Endothelial cell of umbilical vein (primary cell): ENCODE measurements around the gene POU4F3. TPM values are rescaled to one million over a fixed set of nuclear protein-coding genes. Genes with fewer than 3 reads are reported as not detected.

Source experiments
- BruUV-seq: library from RNA; stranded (reverse); fragments of 400-500 nt; replicated peaks from 2 replicates; lab custom pipeline; 2021; lab: Mats Ljungman, UMichigan
- CTCF ChIA-PET: fragments of 300-600, 350-600 bp; sonication (Branson Sonifier 250); formaldehyde crosslinking; loops from one replicate; lab custom pipeline; 2021; ENCODE audit warnings: antibody characterized with exemption, inconsistent platforms; lab: Charles Lee
- POLR2A ChIA-PET: fragments of 300-600, 350-600 bp; sonication (Branson Sonifier 250); formaldehyde crosslinking; loops from one replicate; lab custom pipeline; 2021; ENCODE audit warnings: antibody characterized with exemption, inconsistent platforms; lab: Charles Lee
- DNase-seq: peaks from one replicate; pipeline ENCODE4 v3.0.0-alpha.2; 2011; ENCODE audit warnings: low read depth, low spot score
- FAIRE-seq: peaks from 2 replicates; lab custom pipeline; 2011; peaks lifted over from hg19 to GRCh38; lab: Jason Lieb, UNC
- H2AFZ ChIP-seq: 2 replicates; pipeline ENCODE4 v1.6.0; 2012; ENCODE audit warnings: low read depth, low read length, control low read depth, inconsistent platforms
- H3K27ac ChIP-seq: 2 replicates; pipeline ENCODE4 v1.5.1; 2011; ENCODE audit warnings: low read depth, mild to moderate bottlenecking, control low read depth, low read length, moderate library complexity; ENCODE audit not compliant: insufficient read depth
- H3K27me3 ChIP-seq, 2 experiments: 2 replicates each; pipeline versions ENCODE4 v1.6.0 to v1.6.1; 2011; ENCODE audit warnings: low read length in 2 of 2, mixed read lengths in 1 of 2; ENCODE audit not compliant: control insufficient read depth in 2 of 2, insufficient read depth in 2 of 2
- H3K36me3 ChIP-seq, 2 experiments: 2 replicates in 1 of 2; 3 replicates in 1 of 2; pipeline ENCODE4 v1.5.1; 2011; ENCODE audit warnings: low read length in 2 of 2, mild to moderate bottlenecking in 1 of 2, moderate library complexity in 1 of 2; ENCODE audit not compliant: control insufficient read depth in 2 of 2, insufficient read depth in 2 of 2; ENCODE audit errors: extremely low read depth in 1 of 2
- H3K4me1 ChIP-seq: 3 replicates; pipeline ENCODE4 v1.5.1; 2011; ENCODE audit warnings: mild to moderate bottlenecking, low read length; ENCODE audit not compliant: control insufficient read depth, insufficient read depth; ENCODE audit errors: extremely low read depth
- H3K4me2 ChIP-seq: 2 replicates; pipeline ENCODE4 v1.6.1; 2011; ENCODE audit warnings: low read length, control low read depth, mixed read lengths; ENCODE audit not compliant: insufficient read depth
- H3K4me3 ChIP-seq, 3 experiments: fragments of 200-600 bp in 1 of 3; sonication (generic), shearing (Covaris generic) in 1 of 3; replicated peaks in 1 of 3; 2 replicates each; pipeline ENCODE4 v1.5.1; 2011 to 2016; ENCODE audit warnings: control low read depth in 3 of 3, low read length in 3 of 3, mild to moderate bottlenecking in 2 of 3, inconsistent platforms in 1 of 3, low read depth in 1 of 3, moderate library complexity in 1 of 3; ENCODE audit not compliant: insufficient read depth in 1 of 3
- H3K79me2 ChIP-seq: 2 replicates; pipeline ENCODE4 v1.6.0; 2012; ENCODE audit warnings: low read length, inconsistent platforms; ENCODE audit not compliant: control insufficient read depth, insufficient read depth
- H3K9ac ChIP-seq: replicated peaks from 2 replicates; pipeline ENCODE3; 2011; ENCODE audit warnings: low read length, control low read depth; ENCODE audit not compliant: insufficient read depth; ENCODE audit errors: extremely low read depth
- H3K9me1 ChIP-seq: replicated peaks from 3 replicates; pipeline ENCODE4 v1.6.0; 2011; ENCODE audit warnings: mild to moderate bottlenecking, low read length; ENCODE audit not compliant: control insufficient read depth, insufficient read depth; ENCODE audit errors: extremely low read depth
- H3K9me3 ChIP-seq: replicated peaks from 2 replicates; pipeline ENCODE4 v1.5.1; 2012; ENCODE audit warnings: low read length, inconsistent platforms; ENCODE audit not compliant: control insufficient read depth, insufficient read depth
- H4K20me1 ChIP-seq: replicated peaks from 2 replicates; pipeline ENCODE3; 2011; ENCODE audit warnings: mild to moderate bottlenecking, low read length; ENCODE audit not compliant: control insufficient read depth, insufficient read depth; ENCODE audit errors: extremely low read depth
- EZH2 ChIP-seq: IDR thresholded peaks from 2 replicates; pipeline ENCODE4 v1.6.1; 2012; ENCODE audit warnings: borderline replicate concordance, low read depth, mild to moderate bottlenecking, moderate library complexity, low read length, inconsistent platforms; ENCODE audit not compliant: severe bottlenecking
- FOS ChIP-seq: IDR thresholded peaks from 2 replicates; pipeline ENCODE4 v1.6.1; 2011; ENCODE audit warnings: mild to moderate bottlenecking, low read length, moderate library complexity, borderline replicate concordance; ENCODE audit not compliant: insufficient read depth
- GATA2 ChIP-seq: IDR thresholded peaks from 2 replicates; pipeline ENCODE4 v1.7.0; 2011; ENCODE audit warnings: low read depth, mild to moderate bottlenecking, moderate library complexity, mixed read lengths, low read length; ENCODE audit not compliant: insufficient read length, insufficient read depth
- JUN ChIP-seq: IDR thresholded peaks from 2 replicates; pipeline ENCODE4 v1.6.1; 2011; ENCODE audit warnings: borderline replicate concordance, low read depth; ENCODE audit not compliant: insufficient read length, insufficient read depth
- MYC ChIP-seq: IDR thresholded peaks from one replicate; pipeline ENCODE4 v1.6.1; 2011; ENCODE audit warnings: mild to moderate bottlenecking, low read depth, low read length
- POLR2A ChIP-seq: IDR thresholded peaks from 2 replicates; pipeline ENCODE4 v1.6.1; 2012; ENCODE audit warnings: low read depth, mild to moderate bottlenecking, control low read depth, low read length
- POLR2AphosphoS5 ChIP-seq: IDR thresholded peaks from 2 replicates; pipeline ENCODE4 v1.6.1; 2012; ENCODE audit warnings: low read depth, mild to moderate bottlenecking, control low read depth, low read length, moderate library complexity; ENCODE audit not compliant: insufficient read depth
- dilution Hi-C: fragments of 300-500 bp; cut with MboI; formaldehyde crosslinking; loops from one replicate; pipeline ENCODE4 v1.15.0; 2019; ENCODE audit warnings: low sequenced_read_pairs; ENCODE audit not compliant: extremely low pct_ligation_motif_present
- intact Hi-C: fragments of 100-400 bp; cut with micrococcal nuclease; formaldehyde crosslinking; loops from one replicate; pipeline ENCODE4 v1.10.0; 2022
- polyA plus RNA-seq, 4 experiments: library from polyadenylated mRNA; depleted of rRNA in 3 of 4; stranded (reverse) in 3 of 4; unstranded in 1 of 4; fragments of >200 nt; gene quantifications; 2 replicates each; pipeline versions ENCODE4 v1.2.1 to v1.2.3, GENCODE V29; 2011 to 2012; ENCODE audit warnings: missing spikeins in 1 of 4
- total RNA-seq: library from RNA; stranded (reverse); gene quantifications from 2 replicates; pipeline ENCODE4 v1.2.3, GENCODE V29; 2021
- TF ChIP-seq, protein P1 (sequence below), 2 donors: IDR thresholded peaks; 1 replicate in 1 of 2; 2 replicates in 1 of 2; pipeline ENCODE4 v1.5.1; 2011; ENCODE audit warnings: low read length in 2 of 2, mild to moderate bottlenecking in 2 of 2, moderate library complexity in 2 of 2, control low read depth in 1 of 2, inconsistent platforms in 1 of 2, low read depth in 1 of 2; ENCODE audit not compliant: insufficient read depth in 1 of 2; ENCODE audit errors: extremely low read depth in 1 of 2
- TF ChIP-seq, protein P2 (sequence below): IDR thresholded peaks from 2 replicates; pipeline ENCODE4 v1.6.1; 2011; ENCODE audit not compliant: insufficient read depth, insufficient read length

POU4F3 gene
- total and polyA plus RNA-seq, 2 donors (not counting 3 experiments of a cell fraction or from before 2014, with no cell fraction given) = 0.08 TPM; not detected in 1

DNA sequence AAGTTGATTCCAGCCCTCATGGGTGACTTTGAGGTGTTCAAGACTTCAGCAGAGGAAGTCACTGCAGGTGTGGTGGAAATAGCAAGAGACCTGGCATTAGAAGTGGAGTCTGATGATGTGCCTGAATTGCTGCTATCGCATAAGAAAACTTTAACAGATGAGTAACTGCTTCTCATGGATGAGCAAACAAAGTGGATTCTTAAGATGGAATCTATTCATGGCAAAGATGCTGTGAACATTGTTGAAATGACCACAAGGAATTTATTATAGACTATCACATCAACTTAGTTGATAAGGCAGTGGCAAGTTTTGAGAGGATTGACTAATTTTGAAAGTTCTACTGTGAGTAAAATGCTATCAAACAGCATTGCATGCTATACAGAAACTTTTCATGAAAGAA lies 17.1 kb upstream of the POU4F3 start:
- Histone ChIP-seq H3K9me1 (no peaks in the 10 kb centered on the region), H3K4me3 (no peak overlapping the region), H2AFZ (no peak overlapping the region), H3K9me3 (no peaks in the 10 kb centered on the region), H3K4me1 (no peaks in the 10 kb centered on the region), H3K4me2 (no peak overlapping the region), H3K27ac (no peak overlapping the region), H3K79me2 (no peaks in the 10 kb centered on the region), H3K36me3 (no peaks in the 10 kb centered on the region), H4K20me1 (no peaks in the 10 kb centered on the region), H3K9ac (no peak overlapping the region), H3K27me3 (peaks cover 0 to 3% of the 10 kb centered on the region in 2 experiments)
- dilution Hi-C loops = no loop called here
- DNase-seq (no peak), FAIRE-seq (no peak)
- ChIA-PET CTCF (interaction anchor here (1.2 kb wide), 1 partner anchor 20 kb away, joined by 3 read pairs; no protein-coding TSS in a partner anchor), POLR2A (no interaction called here)
- no TSS peak for BruUV-seq
- no peak for TF ChIP-seq GATA2
- no peak for TF ChIP-seq MYC
- TF ChIP-seq, protein P1, sequence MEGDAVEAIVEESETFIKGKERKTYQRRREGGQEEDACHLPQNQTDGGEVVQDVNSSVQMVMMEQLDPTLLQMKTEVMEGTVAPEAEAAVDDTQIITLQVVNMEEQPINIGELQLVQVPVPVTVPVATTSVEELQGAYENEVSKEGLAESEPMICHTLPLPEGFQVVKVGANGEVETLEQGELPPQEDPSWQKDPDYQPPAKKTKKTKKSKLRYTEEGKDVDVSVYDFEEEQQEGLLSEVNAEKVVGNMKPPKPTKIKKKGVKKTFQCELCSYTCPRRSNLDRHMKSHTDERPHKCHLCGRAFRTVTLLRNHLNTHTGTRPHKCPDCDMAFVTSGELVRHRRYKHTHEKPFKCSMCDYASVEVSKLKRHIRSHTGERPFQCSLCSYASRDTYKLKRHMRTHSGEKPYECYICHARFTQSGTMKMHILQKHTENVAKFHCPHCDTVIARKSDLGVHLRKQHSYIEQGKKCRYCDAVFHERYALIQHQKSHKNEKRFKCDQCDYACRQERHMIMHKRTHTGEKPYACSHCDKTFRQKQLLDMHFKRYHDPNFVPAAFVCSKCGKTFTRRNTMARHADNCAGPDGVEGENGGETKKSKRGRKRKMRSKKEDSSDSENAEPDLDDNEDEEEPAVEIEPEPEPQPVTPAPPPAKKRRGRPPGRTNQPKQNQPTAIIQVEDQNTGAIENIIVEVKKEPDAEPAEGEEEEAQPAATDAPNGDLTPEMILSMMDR (IDR thresholded peaks at IDR 0.05; ENCODE audit: extremely low read depth in 1 of 2, insufficient read depth in 1 of 2, low read depth in 1 of 2, low read length in 2 of 2) = no peak
- intact Hi-C loops = no loop called here

DNA sequence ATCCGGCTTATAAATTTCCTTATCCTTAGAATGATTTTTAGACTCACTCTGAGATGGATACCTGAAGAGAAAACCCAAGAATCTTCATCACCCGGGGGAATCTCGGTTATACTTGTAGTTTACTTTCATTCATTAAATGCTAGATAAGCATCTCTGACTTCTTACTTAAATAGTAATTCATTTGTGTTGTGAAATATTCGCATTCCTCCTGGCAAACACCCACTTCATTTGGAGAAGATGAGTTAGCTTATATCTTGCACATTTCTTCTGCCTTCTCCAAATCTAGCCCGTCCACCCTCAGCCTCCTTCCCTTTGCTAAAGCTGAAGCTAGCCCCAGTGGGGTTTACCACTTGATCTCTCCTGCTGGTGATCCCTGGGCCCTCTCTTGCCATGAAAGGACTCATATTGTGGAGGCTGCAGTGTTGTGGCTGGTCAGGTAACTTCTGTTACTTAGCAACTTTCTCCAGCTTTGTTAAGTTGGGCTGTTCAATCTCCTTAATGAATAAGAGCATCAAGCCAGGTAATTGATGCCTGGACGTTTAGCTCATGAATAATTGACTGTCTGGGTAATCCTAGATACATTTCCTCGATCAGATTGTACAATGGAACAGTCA lies 11.3 kb upstream of the POU4F3 start:
- Histone ChIP-seq H3K9ac (no peak overlapping the region), H4K20me1 (no peaks in the 10 kb centered on the region), H3K4me3 (no peak overlapping the region), H2AFZ (no peak overlapping the region), H3K36me3 (no peaks in the 10 kb centered on the region), H3K4me2 (no peak overlapping the region), H3K9me3 (no peaks in the 10 kb centered on the region), H3K9me1 (no peaks in the 10 kb centered on the region), H3K27me3 (peaks cover 4 to 7% of the 10 kb centered on the region in 2 experiments), H3K79me2 (no peaks in the 10 kb centered on the region), H3K27ac (no peak overlapping the region), H3K4me1 (no peaks in the 10 kb centered on the region)
- dilution Hi-C loops = no loop called here
- CTCF ChIA-PET = no interaction called here
- FAIRE-seq = no peak
- intact Hi-C loops = no loop called here
- BruUV-seq = no TSS peak
- DNase-seq = no peak
- TF ChIP-seq JUN (no peak), FOS (no peak), MYC (no peak), POLR2A (no peak), POLR2AphosphoS5 (no peak), EZH2 (no peak), GATA2 (no peak)
- TF ChIP-seq, protein P1 (IDR thresholded peaks at IDR 0.05; ENCODE audit: extremely low read depth in 1 of 2, insufficient read depth in 1 of 2, low read depth in 1 of 2, low read length in 2 of 2) = no peak
- TF ChIP-seq, protein P2, sequence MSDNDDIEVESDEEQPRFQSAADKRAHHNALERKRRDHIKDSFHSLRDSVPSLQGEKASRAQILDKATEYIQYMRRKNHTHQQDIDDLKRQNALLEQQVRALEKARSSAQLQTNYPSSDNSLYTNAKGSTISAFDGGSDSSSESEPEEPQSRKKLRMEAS = no peak
- POLR2A ChIA-PET = no interaction called here
